Nephron progenitor cell (in vitro differentiated cells): ENCODE measurements around the gene METTL8.
"Not testable (repeated sequence)": the region's sequence is repeated elsewhere in the genome, so short reads cannot be mapped to it uniquely, and the experiment has no call there.

Source experiments
- DNase-seq: peaks from one replicate; pipeline ENCODE4 v3.0.0; 2021
- H3K27ac Mint-ChIP-seq: 2 replicates; pipeline ENCODE4 v1.8.0; 2021; ENCODE audit warnings: mild to moderate bottlenecking, moderate library complexity, mixed read lengths
- H3K27me3 Mint-ChIP-seq: 2 replicates; pipeline ENCODE4 v1.8.0; 2021; ENCODE audit warnings: mild to moderate bottlenecking, low read depth, mixed read lengths; ENCODE audit not compliant: poor library complexity
- H3K36me3 Mint-ChIP-seq: 2 replicates; pipeline ENCODE4 v1.8.0; 2021; ENCODE audit warnings: low read depth, mixed read lengths
- H3K4me1 Mint-ChIP-seq: 2 replicates; pipeline ENCODE4 v1.8.0; 2021; ENCODE audit warnings: mixed read lengths
- H3K4me3 Mint-ChIP-seq: 2 replicates; pipeline ENCODE4 v1.8.0; 2021; ENCODE audit warnings: mild to moderate bottlenecking, moderate library complexity, mixed read lengths
- H3K9me3 Mint-ChIP-seq: 2 replicates; pipeline ENCODE4 v1.8.0; 2021; ENCODE audit warnings: mild to moderate bottlenecking, moderate library complexity, mixed read lengths
- CTCF ChIP-seq: fragments of 200-600 bp; sonication (generic); IDR thresholded peaks from 2 replicates; pipeline ENCODE4 v1.5.0; 2021; ENCODE audit warnings: antibody characterized with exemption

The METTL8 gene

DNA sequence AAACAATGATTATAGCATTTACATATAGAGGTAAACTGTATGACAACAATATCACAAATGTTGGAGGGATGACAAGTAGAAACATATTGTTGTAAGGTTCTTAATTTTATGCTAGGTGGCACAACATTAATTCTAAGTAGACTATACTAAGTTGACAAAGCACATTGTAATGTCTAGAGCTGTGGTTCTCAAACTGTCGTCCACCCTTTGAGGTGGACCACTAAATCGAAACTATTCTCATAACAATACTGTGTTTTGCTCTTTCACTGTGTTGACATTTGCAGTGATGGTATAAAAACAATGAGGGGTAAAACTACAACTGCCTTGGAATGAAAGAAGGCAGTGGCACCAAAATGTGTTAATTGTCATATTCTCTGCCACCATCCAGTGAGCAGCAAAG lies 66.1 kb downstream of the METTL8 start:
- no peak overlapping the region for H3K27ac Mint-ChIP-seq
- no peak for DNase-seq
- no peak for TF ChIP-seq CTCF
- peaks cover 40% of the 10 kb centered on the region for H3K9me3 Mint-ChIP-seq
- no peaks in the 10 kb centered on the region for H3K4me1 Mint-ChIP-seq
- H3K4me3 Mint-ChIP-seq, result no peak overlapping the region
- no peaks in the 10 kb centered on the region for H3K27me3 Mint-ChIP-seq
- peaks cover 31% of the 10 kb centered on the region for H3K36me3 Mint-ChIP-seq

- no peak for DNase-seq
- Mint-ChIP-seq H3K27me3 (no peaks in the 10 kb centered on the region), H3K27ac (no peak overlapping the region), H3K4me1 (no peaks in the 10 kb centered on the region), H3K4me3 (no peak overlapping the region), H3K36me3 (peaks cover 31% of the 10 kb centered on the region), H3K9me3 (peaks cover 40% of the 10 kb centered on the region)
- TF ChIP-seq CTCF, result no peak
Observed at GRCh38 chr2:171365778-171366177, 68.0 kb downstream of the METTL8 start.

- TF ChIP-seq CTCF, result no peak
- H3K9me3 Mint-ChIP-seq, result peaks cover 39% of the 10 kb centered on the region
- H3K4me1 Mint-ChIP-seq, result no peaks in the 10 kb centered on the region
- no peaks in the 10 kb centered on the region for H3K27me3 Mint-ChIP-seq
- no peak overlapping the region for H3K27ac Mint-ChIP-seq
- no peak overlapping the region for H3K4me3 Mint-ChIP-seq
- no peak for DNase-seq
- H3K36me3 Mint-ChIP-seq, result peaks cover 32% of the 10 kb centered on the region
Observed at GRCh38 chr2:171365232-171365631, 68.6 kb downstream of the METTL8 start.

DNA sequence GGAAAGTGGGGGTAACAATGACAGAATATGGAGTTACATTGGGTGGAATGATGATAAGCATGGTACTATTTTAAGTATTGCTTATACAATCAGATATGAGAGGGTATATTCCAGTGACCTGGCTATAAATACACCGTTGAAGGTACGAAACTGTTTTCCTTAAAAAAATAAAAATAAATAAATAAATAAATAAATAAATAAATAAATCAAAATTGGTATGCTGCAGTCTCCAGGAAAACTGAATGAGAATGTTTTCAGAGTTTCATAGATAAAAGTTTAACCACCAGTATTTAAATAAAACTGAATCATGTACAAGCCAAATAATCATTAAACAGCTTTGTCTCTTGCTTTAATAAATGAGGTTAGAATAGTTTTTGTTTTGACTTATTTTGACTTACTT lies 71.4 kb downstream of the METTL8 start:
- DNase-seq, result no peak
- no peak overlapping the region for H3K27ac Mint-ChIP-seq
- H3K4me3 Mint-ChIP-seq, result no peak overlapping the region
- peaks cover 35% of the 10 kb centered on the region for H3K9me3 Mint-ChIP-seq
- H3K4me1 Mint-ChIP-seq, result no peaks in the 10 kb centered on the region
- H3K36me3 Mint-ChIP-seq, result peaks cover 54% of the 10 kb centered on the region
- no peak for TF ChIP-seq CTCF
- H3K27me3 Mint-ChIP-seq, result no peaks in the 10 kb centered on the region

DNA sequence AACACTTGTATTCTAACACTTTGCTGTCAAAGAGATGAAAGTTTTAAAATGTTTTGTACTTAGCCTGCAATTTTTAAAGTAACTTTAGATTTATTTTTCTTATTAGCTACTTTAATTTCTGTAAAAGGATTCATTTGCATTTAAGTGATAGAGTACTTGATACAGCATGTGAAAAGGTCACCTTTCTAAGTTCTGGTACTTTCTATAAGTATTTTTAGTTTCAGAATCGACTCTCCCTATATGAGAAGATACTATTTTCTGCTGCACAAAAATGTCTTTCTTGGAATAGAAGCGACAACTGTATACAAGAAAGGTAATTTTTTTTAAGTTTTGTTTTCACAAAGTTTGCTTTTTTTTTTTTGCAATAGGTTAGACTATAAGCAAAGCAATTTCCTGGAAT lies 72.9 kb downstream of the METTL8 start:
- DNase-seq, result no peak
- no peak for TF ChIP-seq CTCF
- Mint-ChIP-seq H3K27ac (no peak overlapping the region), H3K27me3 (no peaks in the 10 kb centered on the region), H3K9me3 (peaks cover 35% of the 10 kb centered on the region), H3K36me3 (peaks cover 54% of the 10 kb centered on the region), H3K4me3 (no peak overlapping the region), H3K4me1 (no peaks in the 10 kb centered on the region)

DNA sequence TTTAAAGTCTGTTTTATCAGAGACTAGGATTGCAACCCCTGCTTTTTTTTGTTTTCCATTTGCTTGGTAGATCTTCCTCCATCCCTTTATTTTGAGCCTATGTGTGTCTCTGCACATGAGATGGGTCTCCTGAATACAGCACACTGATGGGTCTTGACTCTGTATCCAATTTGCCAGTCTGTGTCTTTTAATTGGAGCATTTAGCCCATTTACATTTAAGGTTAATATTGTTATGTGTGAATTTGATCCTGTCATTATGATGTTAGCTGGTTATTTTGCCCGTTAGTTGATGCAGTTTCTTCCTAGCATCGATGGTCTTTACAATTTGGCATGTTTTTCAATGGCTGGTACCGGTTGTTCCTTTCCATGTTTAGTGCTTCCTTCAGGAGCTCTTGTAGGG lies 80.0 kb downstream of the METTL8 start:
- H3K27ac Mint-ChIP-seq, H3K27me3 Mint-ChIP-seq, H3K4me1 Mint-ChIP-seq, H3K4me3 Mint-ChIP-seq, DNase-seq: not testable (repeated sequence)
- Mint-ChIP-seq H3K36me3 (peaks cover 61% of the 10 kb centered on the region), H3K9me3 (peaks cover 68% of the 10 kb centered on the region)
